SK-N-SH treated with all-trans-retinoic acid at 6 μM for 48 hours (cell line): ENCODE measurements around the gene GXYLT1.

Experiments used
- ARNTL ChIP-seq: fragments of 450-650 bp; formaldehyde crosslinking; IDR thresholded peaks from 2 replicates; pipeline ENCODE4 v1.5.0; 2020; ENCODE audit warnings: low read depth, mild to moderate bottlenecking, moderate library complexity, borderline replicate concordance
- BACH2 ChIP-seq: fragments of 250-450 bp; sonication (Bioruptor Pico); IDR thresholded peaks from 2 replicates; pipeline ENCODE4 v1.9.0; 2021; ENCODE audit warnings: mild to moderate bottlenecking, borderline replicate concordance
- GLIS3 ChIP-seq: fragments of 250-450 bp; sonication (Bioruptor Pico); IDR thresholded peaks from 2 replicates; pipeline ENCODE4 v1.5.0; 2020; ENCODE audit warnings: mild to moderate bottlenecking, moderate library complexity
- ISL1 ChIP-seq: fragments of 250-450 bp; sonication (Bioruptor Pico); IDR thresholded peaks from 2 replicates; pipeline ENCODE4 v2.1.2; 2022; ENCODE audit warnings: mild to moderate bottlenecking, moderate library complexity
- PPARA ChIP-seq: fragments of 250-450 bp; sonication (Bioruptor Pico); IDR thresholded peaks from 2 replicates; pipeline ENCODE4 v1.5.0; 2020; ENCODE audit warnings: mild to moderate bottlenecking, borderline replicate concordance
- ZFP3 ChIP-seq: fragments of 250-450 bp; sonication (Bioruptor Pico); IDR thresholded peaks from 2 replicates; pipeline ENCODE4 v1.5.0; 2020; ENCODE audit warnings: mild to moderate bottlenecking, moderate library complexity
- ZFP30 ChIP-seq: fragments of 450-650 bp; formaldehyde crosslinking; IDR thresholded peaks from 2 replicates; pipeline ENCODE4 v1.5.0; 2022; ENCODE audit warnings: mild to moderate bottlenecking, moderate library complexity
- ZNF565 ChIP-seq: fragments of 450-650 bp; formaldehyde crosslinking; conservative IDR thresholded peaks from 2 replicates; pipeline ENCODE4 v1.5.0; 2020; ENCODE audit warnings: low read depth, mild to moderate bottlenecking, moderate library complexity
- ZNF70 ChIP-seq: fragments of 450-650 bp; formaldehyde crosslinking; IDR thresholded peaks from 2 replicates; pipeline ENCODE4 v1.5.0; 2020; ENCODE audit warnings: mild to moderate bottlenecking, moderate library complexity
- TF ChIP-seq, protein P1 (sequence below): fragments of 250-450 bp; sonication (Bioruptor Pico); IDR thresholded peaks from 2 replicates; pipeline ENCODE4 v1.8.0; 2021; ENCODE audit warnings: low read depth, mild to moderate bottlenecking, moderate library complexity, borderline replicate concordance
- TF ChIP-seq, protein P2 (sequence below): fragments of 250-450 bp; sonication (Bioruptor Pico); IDR thresholded peaks from 2 replicates; pipeline ENCODE4 v1.8.0; 2020; ENCODE audit warnings: mild to moderate bottlenecking, moderate library complexity, borderline replicate concordance
- TF ChIP-seq, protein P3 (sequence below): fragments of 250-450 bp; sonication (Bioruptor Pico); IDR thresholded peaks from 2 replicates; pipeline ENCODE4 v1.5.1; 2020; ENCODE audit warnings: low read depth, mild to moderate bottlenecking, moderate library complexity

DNA sequence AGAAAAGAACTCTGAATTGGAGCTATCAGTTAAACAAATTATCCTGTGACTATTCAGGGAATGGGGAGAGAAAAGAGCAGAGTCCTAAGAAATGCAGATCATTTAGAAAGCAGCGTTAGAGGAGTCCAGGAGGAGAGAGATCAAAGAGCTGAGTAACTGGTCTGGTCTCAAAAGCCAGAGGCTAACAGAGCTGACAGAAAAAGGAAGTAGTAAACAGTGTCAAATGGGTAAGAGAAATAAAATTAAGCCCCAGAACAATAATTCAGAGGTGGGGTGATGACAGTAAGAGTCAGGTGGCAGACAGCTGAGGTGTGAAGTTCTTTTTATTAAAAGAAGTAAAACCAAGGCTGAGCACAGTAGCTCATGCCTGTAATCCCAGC is 19.3 kb downstream of the GXYLT1 start:
- TF ChIP-seq PPARA (no peak), ZNF70 (CRISPR knock-in tag) (no peak), ARNTL (CRISPR knock-in tag) (no peak), ISL1 (CRISPR knock-in tag) (no peak), ZFP3 (CRISPR knock-in tag) (no peak), ZNF565 (CRISPR knock-in tag) (no peak), ZFP30 (CRISPR knock-in tag) (no peak), GLIS3 (CRISPR knock-in tag) (no peak), BACH2 (CRISPR knock-in tag) (no peak)
- TF ChIP-seq, protein P1, sequence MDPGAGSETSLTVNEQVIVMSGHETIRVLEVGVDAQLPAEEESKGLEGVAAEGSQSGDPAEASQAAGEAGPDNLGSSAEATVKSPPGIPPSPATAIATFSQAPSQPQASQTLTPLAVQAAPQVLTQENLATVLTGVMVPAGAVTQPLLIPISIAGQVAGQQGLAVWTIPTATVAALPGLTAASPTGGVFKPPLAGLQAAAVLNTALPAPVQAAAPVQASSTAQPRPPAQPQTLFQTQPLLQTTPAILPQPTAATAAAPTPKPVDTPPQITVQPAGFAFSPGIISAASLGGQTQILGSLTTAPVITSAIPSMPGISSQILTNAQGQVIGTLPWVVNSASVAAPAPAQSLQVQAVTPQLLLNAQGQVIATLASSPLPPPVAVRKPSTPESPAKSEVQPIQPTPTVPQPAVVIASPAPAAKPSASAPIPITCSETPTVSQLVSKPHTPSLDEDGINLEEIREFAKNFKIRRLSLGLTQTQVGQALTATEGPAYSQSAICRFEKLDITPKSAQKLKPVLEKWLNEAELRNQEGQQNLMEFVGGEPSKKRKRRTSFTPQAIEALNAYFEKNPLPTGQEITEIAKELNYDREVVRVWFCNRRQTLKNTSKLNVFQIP: no peak
- TF ChIP-seq, protein P2, sequence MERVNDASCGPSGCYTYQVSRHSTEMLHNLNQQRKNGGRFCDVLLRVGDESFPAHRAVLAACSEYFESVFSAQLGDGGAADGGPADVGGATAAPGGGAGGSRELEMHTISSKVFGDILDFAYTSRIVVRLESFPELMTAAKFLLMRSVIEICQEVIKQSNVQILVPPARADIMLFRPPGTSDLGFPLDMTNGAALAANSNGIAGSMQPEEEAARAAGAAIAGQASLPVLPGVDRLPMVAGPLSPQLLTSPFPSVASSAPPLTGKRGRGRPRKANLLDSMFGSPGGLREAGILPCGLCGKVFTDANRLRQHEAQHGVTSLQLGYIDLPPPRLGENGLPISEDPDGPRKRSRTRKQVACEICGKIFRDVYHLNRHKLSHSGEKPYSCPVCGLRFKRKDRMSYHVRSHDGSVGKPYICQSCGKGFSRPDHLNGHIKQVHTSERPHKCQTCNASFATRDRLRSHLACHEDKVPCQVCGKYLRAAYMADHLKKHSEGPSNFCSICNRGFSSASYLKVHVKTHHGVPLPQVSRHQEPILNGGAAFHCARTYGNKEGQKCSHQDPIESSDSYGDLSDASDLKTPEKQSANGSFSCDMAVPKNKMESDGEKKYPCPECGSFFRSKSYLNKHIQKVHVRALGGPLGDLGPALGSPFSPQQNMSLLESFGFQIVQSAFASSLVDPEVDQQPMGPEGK (CRISPR knock-in tag): no peak
- TF ChIP-seq, protein P3, sequence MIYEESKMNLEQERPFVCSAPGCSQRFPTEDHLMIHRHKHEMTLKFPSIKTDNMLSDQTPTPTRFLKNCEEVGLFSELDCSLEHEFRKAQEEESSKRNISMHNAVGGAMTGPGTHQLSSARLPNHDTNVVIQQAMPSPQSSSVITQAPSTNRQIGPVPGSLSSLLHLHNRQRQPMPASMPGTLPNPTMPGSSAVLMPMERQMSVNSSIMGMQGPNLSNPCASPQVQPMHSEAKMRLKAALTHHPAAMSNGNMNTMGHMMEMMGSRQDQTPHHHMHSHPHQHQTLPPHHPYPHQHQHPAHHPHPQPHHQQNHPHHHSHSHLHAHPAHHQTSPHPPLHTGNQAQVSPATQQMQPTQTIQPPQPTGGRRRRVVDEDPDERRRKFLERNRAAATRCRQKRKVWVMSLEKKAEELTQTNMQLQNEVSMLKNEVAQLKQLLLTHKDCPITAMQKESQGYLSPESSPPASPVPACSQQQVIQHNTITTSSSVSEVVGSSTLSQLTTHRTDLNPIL (CRISPR knock-in tag): no peak
